GM19467 (cell line): ENCODE results near the gene SF3B4.
"Not testable (repeated sequence)": the region's sequence is repeated elsewhere in the genome, so short reads cannot be mapped to it uniquely, and the experiment has no call there.

Experiments
- ATAC-seq: cut with Tn5 transposase; IDR thresholded peaks from one replicate; pipeline ENCODE4 v1.9.1; 2021; ENCODE audit warnings: mild to moderate bottlenecking, moderate library complexity; ENCODE audit not compliant: unreplicated experiment

The SF3B4 gene

DNA sequence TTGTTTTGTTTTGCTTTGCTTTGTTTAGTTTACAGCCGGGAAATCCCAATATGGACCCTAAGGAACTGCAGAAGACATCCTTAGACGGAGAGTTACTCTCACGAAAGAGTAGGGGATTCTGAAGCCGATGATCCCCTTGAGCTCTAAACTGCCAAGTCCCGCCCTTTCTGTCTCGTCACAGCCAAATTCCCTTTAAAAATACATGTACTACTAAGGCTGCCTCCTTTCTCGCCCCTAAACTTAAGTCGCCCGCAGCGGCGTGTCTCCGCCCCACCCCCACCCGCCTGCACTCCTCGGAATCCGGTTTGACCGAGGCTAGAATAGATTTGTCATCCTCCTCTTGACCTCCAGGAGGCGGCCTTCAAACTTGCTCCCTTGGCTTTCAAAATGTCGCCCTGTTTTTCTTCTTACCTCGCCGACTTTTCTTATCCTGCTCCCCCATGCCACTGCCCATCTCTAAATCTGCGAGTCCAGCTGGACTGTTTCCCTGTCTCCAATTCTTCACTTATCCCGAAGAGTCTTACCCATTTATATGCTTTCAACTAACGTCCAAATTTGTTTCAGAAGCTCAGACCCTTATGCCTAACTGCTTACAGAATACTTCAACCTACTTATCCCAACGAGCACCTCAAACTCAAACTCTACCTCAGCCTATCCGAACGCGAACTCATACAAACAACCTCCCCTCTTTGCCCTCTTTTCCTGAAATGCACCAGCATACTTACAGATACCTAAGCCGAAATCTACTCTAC, 39.2 kb downstream of the SF3B4 start:
- peak; percentile 18 for ATAC-seq

DNA sequence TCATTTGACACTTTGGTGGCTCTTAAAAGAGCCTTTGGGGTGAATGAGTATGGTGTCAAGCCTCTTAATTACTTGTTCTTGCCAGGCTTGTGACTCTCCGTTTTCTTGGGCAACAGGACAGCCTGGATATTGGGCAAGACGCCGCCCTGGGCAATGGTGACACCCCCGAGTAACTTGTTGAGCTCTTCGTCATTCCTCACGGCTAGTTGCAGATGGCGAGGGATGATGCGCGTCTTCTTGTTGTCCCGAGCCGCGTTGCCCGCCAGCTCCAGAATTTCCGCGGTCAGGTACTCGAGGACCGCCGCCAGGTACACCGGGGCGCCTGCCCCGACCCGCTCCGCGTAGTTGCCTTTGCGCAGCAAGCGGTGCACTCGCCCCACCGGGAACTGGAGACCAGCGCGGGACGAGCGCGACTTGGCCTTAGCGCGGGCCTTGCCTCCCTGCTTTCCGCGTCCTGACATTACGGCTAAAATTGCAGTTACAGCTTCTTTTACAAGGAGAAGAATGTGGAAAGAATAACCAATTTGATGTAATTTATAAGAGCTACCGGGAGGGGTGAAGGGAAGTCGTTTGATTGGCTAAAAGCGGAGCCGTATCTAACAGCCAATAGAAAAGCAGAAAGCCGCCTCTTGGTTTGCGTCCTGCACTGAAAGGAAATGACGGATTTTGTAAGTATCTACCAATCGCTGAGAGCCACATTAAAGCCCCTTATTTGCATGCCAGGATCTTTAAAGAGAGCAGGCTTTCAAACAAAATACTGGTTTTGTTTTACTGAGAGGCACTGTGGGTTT, 40.0 kb downstream of the SF3B4 start:
- ATAC-seq, result peak; percentile 41

DNA sequence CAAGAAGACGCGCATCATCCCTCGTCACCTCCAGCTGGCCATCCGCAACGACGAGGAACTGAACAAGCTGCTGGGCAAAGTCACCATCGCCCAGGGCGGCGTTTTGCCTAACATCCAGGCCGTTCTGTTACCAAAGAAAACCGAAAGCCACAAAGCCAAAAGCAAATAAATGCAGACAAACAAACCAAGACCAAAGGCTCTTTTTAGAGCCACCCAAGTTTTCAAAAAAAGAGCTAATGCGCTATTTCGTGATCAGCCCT, 40.5 kb downstream of the SF3B4 start:
- not testable (repeated sequence) for ATAC-seq

DNA sequence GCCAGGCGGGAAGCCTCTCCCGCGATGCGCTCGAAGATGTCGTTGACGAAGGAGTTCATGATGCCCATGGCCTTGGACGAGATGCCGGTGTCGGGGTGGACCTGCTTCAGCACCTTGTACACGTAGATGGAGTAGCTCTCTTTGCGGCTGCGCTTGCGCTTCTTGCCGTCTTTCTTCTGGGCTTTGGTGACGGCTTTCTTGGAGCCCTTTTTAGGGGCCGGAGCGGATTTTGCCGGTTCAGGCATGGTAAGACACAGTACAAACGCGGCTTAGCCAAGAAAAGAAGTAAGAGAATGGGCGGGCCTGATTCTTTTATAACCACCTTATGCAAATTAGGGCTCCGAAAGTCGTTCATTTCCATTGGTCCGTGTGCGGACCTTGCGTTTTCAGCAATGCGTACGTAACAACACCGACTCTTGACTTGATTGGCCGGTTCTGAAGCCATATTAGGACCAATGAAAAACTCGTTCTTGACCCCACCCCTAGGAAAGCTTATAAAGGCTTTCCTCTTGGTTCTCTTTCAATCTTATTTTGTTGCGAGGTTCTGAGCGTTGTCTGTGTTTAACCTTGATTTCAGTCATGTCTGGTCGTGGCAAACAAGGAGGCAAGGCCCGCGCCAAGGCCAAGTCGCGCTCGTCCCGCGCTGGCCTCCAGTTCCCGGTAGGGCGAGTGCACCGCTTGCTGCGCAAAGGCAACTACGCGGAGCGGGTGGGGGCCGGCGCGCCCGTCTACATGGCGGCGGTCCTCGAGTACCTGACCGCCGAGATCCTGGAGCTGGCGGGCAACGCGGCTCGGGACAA, 41.0 kb downstream of the SF3B4 start:
- peak; percentile 50 for ATAC-seq

DNA sequence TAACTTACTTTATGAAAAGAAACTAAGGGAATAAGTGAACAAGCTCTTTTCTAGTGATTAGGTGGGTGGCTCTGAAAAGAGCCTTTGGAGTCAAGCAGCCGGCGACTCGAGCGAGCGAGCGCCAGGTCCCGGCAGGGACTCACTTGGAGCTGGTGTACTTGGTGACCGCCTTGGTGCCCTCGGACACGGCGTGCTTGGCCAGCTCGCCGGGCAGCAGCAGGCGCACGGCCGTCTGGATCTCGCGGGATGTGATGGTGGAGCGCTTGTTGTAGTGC, 41.5 kb downstream of the SF3B4 start:
- ATAC-seq, result not testable (repeated sequence)

DNA sequence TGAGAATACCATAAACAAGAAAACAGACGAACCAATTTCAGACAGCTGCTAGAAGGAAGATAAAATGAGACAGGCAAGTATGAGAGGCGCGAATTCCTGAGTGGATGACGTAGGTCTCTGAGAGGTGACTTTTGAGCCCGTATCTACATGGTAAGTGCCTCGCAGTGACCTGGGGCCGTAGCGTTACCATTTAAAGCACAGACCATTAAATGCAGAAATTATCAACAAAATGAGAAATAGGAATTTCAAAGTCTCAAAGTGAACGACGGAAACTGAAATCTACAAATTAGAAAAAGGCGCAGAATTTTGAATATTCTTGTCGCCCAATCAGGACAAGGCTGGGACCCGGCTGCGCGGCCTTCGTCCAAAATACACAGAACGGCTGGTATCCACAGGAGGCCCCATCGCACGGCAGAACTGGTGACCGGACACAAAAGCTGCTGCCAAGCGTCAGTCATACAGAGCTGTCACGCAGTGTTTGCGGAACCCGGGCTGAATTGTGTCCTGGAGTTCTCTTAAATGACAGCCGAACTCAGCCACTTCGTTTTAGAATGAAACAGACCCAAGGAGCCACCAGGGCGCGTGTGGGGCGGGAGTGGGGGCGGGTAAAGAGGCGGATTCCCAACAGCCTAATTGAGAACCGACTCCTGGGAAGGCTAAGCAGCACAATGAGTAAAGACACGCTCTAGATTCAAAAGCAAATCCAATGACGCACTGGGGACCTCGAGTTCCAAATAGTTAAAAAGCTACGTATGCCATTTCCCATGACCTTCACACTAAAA, 42.1 kb downstream of the SF3B4 start:
- no peak for ATAC-seq

DNA sequence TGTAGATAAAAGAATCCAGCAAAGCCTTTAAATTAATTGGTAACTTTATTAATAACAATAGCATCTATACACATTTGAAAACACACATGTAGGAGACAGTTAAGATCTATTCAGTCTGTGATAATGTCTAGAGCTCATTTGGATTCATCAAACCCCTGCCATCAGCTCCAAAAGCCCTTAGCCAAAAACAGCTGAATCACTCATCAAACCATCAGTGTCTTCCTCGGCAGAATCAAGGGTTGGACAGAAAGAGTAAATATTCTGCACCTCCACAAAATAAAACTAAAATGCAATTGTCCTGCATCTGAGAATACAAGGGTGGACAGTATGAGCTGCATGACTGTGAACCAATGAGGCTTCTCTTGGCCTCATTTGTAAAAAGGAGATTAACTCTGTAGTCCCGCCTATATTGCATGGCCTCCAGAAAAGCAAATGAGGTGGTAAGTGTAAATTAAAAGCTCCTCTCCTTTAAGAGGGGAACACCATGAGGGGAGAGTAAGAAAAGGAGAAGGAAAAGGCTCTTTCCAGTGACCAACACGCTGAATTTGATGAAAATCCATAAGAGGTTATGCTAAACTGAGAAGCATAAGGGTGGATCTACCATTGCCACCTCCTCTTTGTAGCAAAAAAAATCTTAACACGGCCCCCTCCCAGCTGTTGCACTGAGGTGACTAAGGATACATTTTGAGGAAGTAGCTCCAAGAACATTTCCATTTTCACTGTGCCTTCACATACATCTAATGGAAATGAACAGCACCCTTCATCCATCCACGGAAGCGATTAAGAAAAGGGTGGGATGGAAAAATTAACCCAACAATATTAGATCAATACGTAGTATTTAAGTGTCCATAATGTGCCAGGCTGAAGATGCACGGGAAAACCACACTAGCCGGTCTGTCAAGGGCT, 42.9 kb downstream of the SF3B4 start:
- ATAC-seq, result no peak

DNA sequence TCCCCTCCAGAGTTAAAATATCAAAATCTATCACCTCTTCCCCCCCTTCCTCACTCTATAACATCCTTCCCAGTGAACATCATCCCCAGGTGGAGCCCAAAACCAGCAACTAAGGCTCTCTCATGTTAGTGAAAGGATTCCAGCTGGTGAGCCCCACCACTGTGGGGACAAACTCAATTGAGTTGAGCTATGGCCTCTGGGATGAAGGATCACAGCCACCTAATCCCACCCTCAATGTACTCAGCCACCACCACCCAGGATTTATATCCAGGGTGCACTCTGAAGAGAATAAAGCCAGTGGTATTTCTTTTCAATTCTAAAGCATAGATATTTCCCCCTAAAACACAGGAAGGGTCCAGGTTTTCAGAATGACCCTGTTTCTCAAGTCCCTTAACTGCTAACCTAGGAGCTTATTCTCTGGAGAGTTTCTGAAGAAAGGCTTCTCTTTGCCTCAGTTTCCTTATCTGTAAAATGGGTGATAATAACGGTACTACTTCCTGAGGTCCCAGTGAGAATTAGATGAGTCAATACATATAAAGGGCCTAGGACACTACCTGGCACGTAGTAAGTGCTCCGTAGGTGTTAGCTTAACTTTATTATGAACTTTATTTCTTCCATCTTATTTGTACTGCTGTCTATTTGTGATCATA, 43.9 kb downstream of the SF3B4 start:
- no peak for ATAC-seq

DNA sequence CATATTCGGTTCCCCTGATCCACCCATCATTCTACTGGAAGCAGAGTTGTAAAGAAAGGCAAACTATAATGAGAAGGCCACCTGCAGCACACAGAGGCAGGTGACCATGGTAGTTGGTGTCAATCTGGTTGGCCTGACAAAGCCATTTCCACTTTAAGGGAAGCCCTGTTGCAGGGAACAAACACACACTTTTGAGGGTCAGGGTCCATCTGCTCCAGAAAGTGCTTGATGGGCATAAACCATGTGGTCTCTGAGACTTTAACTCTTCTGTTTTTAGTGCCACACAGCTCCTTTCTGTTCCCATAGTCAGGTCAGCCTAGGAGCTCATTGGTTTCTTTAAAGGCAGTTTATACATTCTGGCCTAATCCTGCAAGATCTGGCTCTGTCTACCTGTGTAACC, 45.7 kb downstream of the SF3B4 start:
- ATAC-seq, result no peak

DNA sequence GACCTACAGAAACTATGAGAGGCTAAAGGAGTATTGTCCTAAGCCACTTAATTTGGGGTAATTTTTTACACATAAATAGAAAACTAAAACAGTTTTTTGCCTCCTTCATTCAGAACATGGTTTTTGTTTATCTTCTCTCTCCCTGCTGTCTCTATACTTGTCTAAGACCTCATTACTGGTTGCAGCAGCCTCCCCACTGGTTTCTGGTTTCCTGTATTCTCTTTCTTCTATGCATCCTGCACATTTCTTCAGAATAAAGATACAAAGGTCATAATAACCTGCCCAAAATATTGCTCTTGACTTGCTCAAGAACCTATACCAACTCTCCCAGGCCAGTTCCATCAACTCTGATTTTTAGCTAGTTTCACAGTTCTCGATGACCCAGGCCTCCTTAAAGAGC, 48.0 kb downstream of the SF3B4 start:
- ATAC-seq, result no peak

DNA sequence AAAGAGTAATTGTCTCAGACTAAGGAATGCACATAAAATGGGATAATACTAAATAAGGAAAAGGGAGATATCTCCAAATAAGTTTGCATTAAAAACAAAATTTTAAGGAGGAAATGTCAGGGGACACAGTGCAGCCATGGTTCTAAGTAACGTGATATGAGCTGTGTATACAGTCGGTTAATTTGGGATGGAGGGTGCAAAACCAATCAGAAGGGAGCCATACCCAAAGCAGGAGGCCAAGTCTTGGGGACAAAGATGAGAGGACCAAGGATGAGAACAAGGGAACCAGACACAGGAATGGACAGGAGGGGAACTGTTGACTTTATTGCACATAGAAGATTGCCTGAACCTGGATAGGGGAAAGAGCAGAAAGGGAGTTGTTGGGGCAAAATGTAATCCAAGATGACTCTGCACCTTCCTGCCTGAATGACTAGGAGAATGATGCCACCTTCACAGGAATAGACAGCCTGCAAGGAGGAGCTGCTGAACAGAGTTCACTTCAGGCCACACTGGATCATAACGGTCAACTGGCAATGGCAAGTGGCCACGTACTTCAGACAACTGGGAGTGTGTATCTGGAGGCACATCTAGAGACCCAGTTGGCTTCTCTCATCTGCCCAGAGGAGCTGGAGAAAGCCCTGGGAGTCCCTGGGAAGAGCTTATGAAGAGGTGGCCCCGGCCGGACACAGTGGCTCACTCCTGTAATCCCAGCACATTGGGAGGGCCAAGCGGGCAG, 50.2 kb downstream of the SF3B4 start:
- no peak for ATAC-seq
